ENCODE results near the gene DNAL4. TPM values are rescaled to one million over a fixed set of nuclear protein-coding genes. Genes with fewer than 3 reads are reported as not detected.

DNAL4 gene
- total RNA-seq, 4 donors from 2014 or later: 21.8 to 27.7 (median 27.6) TPM

DNA sequence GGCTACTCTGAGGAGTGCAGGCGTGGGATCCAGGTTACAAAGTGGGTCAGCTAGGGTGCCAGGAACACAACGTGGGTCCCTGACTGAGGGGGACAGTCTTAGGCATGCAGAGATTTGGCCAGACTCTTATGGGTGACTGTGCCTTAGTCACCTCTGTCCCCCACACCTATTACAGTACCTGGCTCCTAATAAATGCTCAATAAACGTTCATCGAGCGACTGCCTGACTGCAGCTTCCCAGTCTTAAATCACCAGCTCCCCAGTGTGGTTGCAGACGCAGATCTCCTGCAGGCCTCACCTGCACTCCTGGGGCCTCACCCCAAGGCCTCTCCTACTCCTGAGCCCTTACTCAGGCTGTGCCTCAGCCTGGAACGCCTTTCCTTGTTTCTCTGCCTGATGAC is 34.9 kb downstream of the DNAL4 start:
- H3K4me3 ChIP-seq: no peak overlapping the region
- DNase-seq (ENCODE audit: low spot score in 2 of 2): no peak
- H3K27ac ChIP-seq: no peak overlapping the region
- no peaks in the 10 kb centered on the region for H3K27me3 ChIP-seq
- WGBS: 86% methylated on average over 3 of the region's 7 CpGs
- no peaks in the 10 kb centered on the region for H3K9me3 ChIP-seq
- H3K36me3 ChIP-seq: no peaks in the 10 kb centered on the region
- peaks cover 23% of the 10 kb centered on the region for H3K4me1 ChIP-seq
- no peak for TF ChIP-seq POLR2AphosphoS5 (IDR thresholded peaks at IDR 0.05)

DNA sequence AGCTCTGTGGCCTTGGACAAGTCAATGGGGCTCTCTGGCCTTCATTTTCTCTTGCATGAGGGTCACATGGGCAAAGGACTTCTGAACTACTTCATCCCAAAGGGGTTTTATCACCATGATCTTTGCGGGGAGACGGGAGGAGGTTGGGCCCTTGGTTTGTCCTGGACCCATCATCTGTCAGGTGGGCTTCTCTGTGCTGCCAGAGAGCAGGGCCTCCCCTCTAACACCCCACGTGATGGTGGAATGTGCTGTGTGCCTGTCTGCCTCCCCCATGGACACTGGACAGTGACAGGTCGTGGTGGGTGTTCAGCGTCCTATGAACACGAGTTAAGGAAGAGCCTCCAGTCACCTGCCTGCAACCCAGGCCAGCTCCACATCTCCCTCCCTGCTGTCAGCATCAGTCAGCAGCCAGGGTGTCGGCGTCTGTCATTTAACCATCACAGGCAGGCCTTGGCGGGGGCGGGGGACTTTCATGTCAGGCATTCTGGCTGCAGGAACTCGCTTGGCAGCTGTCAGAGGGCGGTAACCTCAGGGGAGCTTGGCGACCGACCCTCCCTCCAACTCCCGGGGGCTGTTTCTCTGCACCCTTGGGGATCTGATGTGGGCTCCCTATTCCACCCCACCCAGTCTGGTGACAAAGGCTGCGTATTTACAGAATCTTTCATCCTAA is 35.5 kb downstream of the DNAL4 start:
- no peak for DNase-seq (ENCODE audit: low spot score in 2 of 2)
- Histone ChIP-seq H3K36me3 (no peaks in the 10 kb centered on the region), H3K27me3 (no peaks in the 10 kb centered on the region), H3K4me3 (no peak overlapping the region), H3K4me1 (peaks cover 29% of the 10 kb centered on the region), H3K27ac (no peak overlapping the region), H3K9me3 (no peaks in the 10 kb centered on the region)
- WGBS: 61% methylated on average over 12 of the region's 16 CpGs
- TF ChIP-seq EP300 (IDR thresholded peaks at IDR 0.05): no peak
- no peak for TF ChIP-seq POLR2AphosphoS5 (IDR thresholded peaks at IDR 0.05)
- TF ChIP-seq, protein P1, sequence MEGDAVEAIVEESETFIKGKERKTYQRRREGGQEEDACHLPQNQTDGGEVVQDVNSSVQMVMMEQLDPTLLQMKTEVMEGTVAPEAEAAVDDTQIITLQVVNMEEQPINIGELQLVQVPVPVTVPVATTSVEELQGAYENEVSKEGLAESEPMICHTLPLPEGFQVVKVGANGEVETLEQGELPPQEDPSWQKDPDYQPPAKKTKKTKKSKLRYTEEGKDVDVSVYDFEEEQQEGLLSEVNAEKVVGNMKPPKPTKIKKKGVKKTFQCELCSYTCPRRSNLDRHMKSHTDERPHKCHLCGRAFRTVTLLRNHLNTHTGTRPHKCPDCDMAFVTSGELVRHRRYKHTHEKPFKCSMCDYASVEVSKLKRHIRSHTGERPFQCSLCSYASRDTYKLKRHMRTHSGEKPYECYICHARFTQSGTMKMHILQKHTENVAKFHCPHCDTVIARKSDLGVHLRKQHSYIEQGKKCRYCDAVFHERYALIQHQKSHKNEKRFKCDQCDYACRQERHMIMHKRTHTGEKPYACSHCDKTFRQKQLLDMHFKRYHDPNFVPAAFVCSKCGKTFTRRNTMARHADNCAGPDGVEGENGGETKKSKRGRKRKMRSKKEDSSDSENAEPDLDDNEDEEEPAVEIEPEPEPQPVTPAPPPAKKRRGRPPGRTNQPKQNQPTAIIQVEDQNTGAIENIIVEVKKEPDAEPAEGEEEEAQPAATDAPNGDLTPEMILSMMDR (IDR thresholded peaks at IDR 0.05): no peak
- TF ChIP-seq POLR2A (IDR thresholded peaks at IDR 0.05): no peak

- Histone ChIP-seq H3K36me3 (peaks cover 3% of the 10 kb centered on the region), H3K9me3 (no peaks in the 10 kb centered on the region), H3K4me1 (peaks cover 39% of the 10 kb centered on the region), H3K27me3 (no peaks in the 10 kb centered on the region), H3K4me3 (no peak overlapping the region), H3K27ac (no peak overlapping the region)
- TF ChIP-seq, protein P1 (IDR thresholded peaks at IDR 0.05): no peak
- TF ChIP-seq POLR2A (IDR thresholded peaks at IDR 0.05) (no peak), EP300 (IDR thresholded peaks at IDR 0.05) (no peak), POLR2AphosphoS5 (IDR thresholded peaks at IDR 0.05) (no peak)
- no peak for DNase-seq (ENCODE audit: low spot score in 2 of 2)
- 70% methylated on average over 4 of the region's 4 CpGs for WGBS
Observed at GRCh38 chr22:38757464-38757757, 36.5 kb downstream of the DNAL4 start.

DNA sequence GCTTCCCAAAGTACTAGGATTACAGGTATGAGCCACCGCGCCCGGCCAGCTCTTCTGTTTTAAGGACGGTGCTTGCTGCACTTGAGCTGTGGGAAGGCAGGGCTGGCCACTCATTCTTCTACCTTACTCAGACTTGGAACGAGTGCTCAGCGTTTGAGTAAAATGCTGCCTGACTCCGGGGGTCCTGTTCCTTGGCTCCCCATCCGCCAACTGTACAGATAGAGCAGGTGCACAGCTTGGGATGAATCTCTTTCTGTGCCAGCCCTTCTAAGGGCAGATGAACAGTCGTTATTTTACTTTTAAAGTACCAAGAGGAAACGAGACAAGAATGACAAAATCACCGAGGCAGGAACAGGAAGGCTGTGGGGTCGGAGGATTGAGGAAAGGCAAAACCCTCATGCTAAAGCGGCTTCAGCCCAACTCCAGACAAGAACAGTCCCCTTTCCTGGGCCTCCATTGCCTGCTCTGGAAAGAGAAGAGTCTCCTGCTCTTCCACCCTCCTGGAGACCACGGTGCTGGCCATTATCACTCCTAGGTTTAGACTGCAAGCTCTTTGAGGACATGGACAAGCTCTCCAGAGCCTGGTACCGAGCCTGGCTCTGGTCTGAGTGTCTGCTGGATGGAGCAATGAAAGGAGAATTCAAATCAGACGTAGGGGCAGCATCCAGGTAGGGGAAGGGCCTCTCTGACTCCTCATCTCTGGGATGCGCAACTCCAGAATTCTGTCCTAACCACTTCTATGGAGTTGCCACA is 37.1 kb downstream of the DNAL4 start:
- WGBS: 57% methylated on average over 17 of the region's 17 CpGs
- H3K4me1 ChIP-seq: peaks cover 45% of the 10 kb centered on the region
- H3K27ac ChIP-seq: peak overlapping the region; percentile 99
- H3K4me3 ChIP-seq: peak overlapping the region; percentile 78
- H3K27me3 ChIP-seq: no peaks in the 10 kb centered on the region
- H3K36me3 ChIP-seq: peaks cover 9% of the 10 kb centered on the region
- no peaks in the 10 kb centered on the region for H3K9me3 ChIP-seq
- TF ChIP-seq POLR2AphosphoS5 (IDR thresholded peaks at IDR 0.05) (no peak), POLR2A (IDR thresholded peaks at IDR 0.05) (no peak), EP300 (IDR thresholded peaks at IDR 0.05) (no peak)
- TF ChIP-seq, protein P1 (IDR thresholded peaks at IDR 0.05): no peak
- no peak for DNase-seq (ENCODE audit: low spot score in 2 of 2)

DNA sequence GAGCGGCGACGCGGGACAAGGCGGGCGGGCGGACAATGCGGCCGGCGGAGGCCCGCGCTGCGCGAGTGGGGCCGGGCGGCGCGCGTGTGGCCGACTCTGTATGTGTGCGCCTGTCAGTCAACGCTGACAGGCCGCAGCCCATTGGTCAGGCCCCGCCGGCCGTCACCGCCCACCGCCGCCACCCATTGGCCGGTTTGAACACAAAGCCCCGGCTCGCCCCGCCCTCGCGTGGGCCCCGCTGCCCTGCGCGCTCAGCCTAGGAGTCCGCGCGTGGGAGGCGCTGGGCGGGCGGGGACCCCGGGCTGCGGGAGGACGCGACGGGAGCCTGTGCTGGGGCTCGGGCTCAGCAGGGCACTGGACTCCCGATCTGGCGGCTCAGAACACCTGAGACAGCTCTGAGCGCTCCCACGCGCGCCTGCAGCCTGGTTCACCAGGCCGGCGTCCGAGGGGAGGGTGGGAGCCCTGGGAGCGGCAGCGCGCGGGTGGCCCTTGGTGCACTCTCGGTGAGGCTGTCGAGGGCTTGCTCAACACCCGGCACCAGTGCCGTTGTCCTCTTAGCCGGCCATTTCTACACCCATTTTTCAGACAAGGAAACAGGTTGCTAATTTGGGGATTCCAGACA is 37.9 kb downstream of the DNAL4 start, which contains the start of gene SUN2:
TSS of gene SUN2 (minus strand) at position 88 of the 622 bp plus-strand sequence. CDS start 3,370 bp downstream, outside the sequence.
- peak within 1 kb of the TSS; percentile 99 for H3K27ac ChIP-seq
- H3K27me3 ChIP-seq: no peaks in the 10 kb centered on the region
- peak in 1 of 2 donors; percentile 6 for TF ChIP-seq POLR2A (IDR thresholded peaks at IDR 0.05)
- no peak for TF ChIP-seq POLR2AphosphoS5 (IDR thresholded peaks at IDR 0.05)
- H3K4me1 ChIP-seq: peaks cover 53% of the 10 kb centered on the region
- DNase-seq (ENCODE audit: low spot score in 2 of 2): peak; percentile 97
- WGBS: 0% methylated on average over 37 of the region's 68 CpGs
- H3K9me3 ChIP-seq: no peaks in the 10 kb centered on the region
- peak within 1 kb of the TSS; percentile 78 for H3K4me3 ChIP-seq
- peaks cover 17% of the 10 kb centered on the region for H3K36me3 ChIP-seq
